GM12878 (cell line): ENCODE data around the gene CHRNA5.

Experiments
- CEBPB ChIP-seq, 2 experiments: fragments of 150-350 bp in 1 of 2; IDR thresholded peaks; 2 replicates each; pipeline ENCODE4 v1.6.1; 2012 to 2014; ENCODE audit warnings: low read depth in 2 of 2, low read length in 2 of 2, borderline replicate concordance in 1 of 2, inconsistent platforms in 1 of 2
- MXI1 ChIP-seq: fragments of 150-350 bp; IDR thresholded peaks from 2 replicates; pipeline ENCODE4 v1.6.1; 2011; ENCODE audit warnings: low read depth, mild to moderate bottlenecking, inconsistent platforms, low read length, improper control_type of control experiment
- MYC ChIP-seq: IDR thresholded peaks from 2 replicates; pipeline ENCODE4 v1.6.1; 2011; ENCODE audit warnings: mild to moderate bottlenecking, low read length, moderate library complexity, inconsistent platforms; ENCODE audit not compliant: insufficient read depth, insufficient replicate concordance, insufficient read length, severe bottlenecking
- POLR2AphosphoS2 ChIP-seq: IDR thresholded peaks from 2 replicates; pipeline ENCODE4 v1.6.1; 2011; ENCODE audit warnings: low read depth, mild to moderate bottlenecking, low read length, improper control_type of control experiment, moderate library complexity
- TCF3 ChIP-seq: IDR thresholded peaks from 2 replicates; pipeline ENCODE4 v1.6.1; 2012; ENCODE audit warnings: low read depth, mild to moderate bottlenecking, low read length, borderline replicate concordance; ENCODE audit not compliant: insufficient read depth

DNA sequence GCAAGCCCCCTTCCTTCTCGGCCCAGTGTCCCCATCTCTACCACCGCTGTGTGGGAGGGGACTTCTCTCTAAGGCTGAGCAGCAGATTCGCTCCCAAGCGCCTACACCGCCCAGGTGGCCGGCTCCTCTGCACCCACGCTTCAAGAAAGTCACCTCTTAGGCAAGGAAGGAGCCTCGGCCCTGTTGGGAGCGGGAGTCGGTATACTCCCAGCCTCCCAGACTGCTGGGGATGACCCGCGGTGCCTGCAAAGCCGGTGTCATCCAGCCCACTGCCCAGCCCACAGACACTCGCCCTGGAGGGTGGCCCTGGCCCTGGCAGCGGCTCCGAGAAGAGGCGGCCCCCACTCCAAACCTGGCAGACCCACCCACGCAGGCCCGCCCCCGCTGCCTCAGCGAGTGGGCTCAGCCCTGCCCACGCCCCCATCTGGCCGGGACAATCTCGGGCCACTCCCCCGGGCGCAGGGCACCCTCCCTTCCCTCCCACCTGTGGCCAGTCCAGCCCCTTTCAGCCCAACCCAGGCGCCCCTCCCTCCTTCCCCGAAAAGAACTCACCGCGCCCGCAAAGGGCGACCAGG is 75.3 kb downstream of the CHRNA5 start:
- no peak for TF ChIP-seq MYC
- TF ChIP-seq CEBPB (IDR thresholded peaks at IDR 0.05; ENCODE audit: borderline replicate concordance in 1 of 2, low read depth in 2 of 2, low read length in 2 of 2): no peak
- TF ChIP-seq TCF3: no peak
- no peak for TF ChIP-seq MXI1
- no peak for TF ChIP-seq POLR2AphosphoS2
